HG02759 (cell line): ENCODE data around the gene PSMC3.

Experiments
- ATAC-seq: cut with Tn5 transposase; IDR thresholded peaks from one replicate; pipeline ENCODE4 v1.9.1; 2021; ENCODE audit warnings: mild to moderate bottlenecking, moderate library complexity; ENCODE audit not compliant: unreplicated experiment

PSMC3 gene

DNA sequence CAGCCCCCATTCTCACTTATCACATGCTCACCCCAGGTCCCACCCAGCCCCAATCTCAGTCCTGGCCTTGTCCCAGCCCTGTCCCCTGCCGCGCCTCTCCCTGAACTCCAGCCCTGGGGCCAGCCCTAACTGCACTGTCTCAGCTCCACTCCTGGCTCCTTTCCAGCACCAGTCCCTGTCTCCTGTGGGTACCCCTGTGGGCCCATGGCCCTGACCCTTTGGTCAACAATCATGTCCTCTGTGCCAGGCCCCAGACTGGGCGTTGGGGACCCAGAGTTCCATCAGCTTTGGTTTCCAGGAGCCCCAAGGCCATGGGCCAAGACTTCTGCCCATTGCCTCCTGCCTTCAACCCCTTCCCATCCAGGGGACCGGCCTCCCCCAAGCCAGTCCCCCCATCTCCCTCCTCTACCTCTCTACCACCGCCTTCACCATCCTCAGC lies 48.6 kb downstream of the PSMC3 start:
- peak; percentile 15 for ATAC-seq

- peak; percentile 36 for ATAC-seq
These were observed 49.5 kb downstream of the PSMC3 start for GRCh38 chr11:47376525-47377371.

- ATAC-seq: no peak
These were observed 50.1 kb downstream of the PSMC3 start for GRCh38 chr11:47376107-47376524.

DNA sequence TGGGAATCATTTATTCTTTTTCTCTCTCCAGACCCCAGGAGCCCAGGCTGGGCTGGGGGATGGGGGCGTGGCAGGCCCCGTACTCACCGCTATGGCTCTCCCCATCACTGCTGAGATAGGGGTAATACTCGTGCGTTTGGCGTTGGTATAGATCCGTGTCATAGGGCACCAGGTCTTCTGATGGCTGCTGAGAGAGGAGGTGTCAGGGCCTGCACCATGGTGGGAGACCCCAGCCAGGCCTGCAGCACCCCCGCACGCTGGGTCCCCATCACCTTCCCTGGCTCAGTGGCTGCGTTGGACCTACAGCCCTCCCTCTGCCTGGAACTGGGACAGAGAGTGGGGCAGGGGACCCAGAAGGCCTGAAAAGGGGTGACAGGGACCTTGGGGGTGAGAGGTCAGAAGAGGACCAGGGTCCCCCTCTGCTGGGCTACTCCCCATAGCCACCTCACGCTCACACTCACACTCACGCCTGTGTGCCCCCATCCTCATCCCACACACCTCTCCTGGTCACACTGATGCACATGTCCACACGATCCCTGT lies 50.6 kb downstream of the PSMC3 start:
- ATAC-seq: no peak

- ATAC-seq: no peak
These were observed 51.2 kb downstream of the PSMC3 start for GRCh38 chr11:47375020-47375419.

DNA sequence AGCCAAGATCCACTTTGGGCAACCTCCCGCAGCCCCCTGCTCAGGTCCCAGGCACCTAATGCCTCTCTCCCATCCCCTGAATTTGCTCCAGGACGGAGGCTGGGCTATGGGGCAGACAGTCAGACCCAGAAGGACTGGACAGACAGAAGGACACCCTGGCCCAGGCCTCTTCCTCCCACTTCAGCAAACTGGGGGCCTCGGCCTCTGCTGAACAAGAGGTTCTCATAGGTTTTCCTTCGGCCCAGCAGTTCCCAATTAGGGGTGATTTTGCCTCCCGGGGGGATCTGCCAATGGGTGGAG lies 51.6 kb downstream of the PSMC3 start:
- no peak for ATAC-seq

- peak; percentile 35 for ATAC-seq
These were observed 52.1 kb downstream of the PSMC3 start for GRCh38 chr11:47373876-47374719.

- ATAC-seq: no peak
These were observed 53.8 kb downstream of the PSMC3 start for GRCh38 chr11:47372422-47372821.

DNA sequence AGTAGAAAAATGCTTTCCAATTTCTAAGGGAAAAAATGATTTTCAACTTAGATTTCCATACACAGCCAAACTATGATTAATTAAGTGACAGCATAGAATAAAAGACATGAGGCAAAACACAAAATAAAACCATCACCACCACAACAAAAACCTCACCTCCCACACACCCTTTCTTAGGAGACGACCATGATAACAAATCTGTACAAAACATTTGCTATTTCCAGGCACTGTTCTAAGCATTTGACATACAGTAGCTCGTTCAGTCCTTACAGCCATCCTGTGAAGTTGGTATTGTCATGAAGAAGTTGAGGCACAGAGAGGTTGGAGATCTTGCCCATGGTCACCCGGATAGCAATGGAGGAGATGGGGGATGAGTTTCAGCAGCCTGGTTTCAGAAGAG lies 56.6 kb downstream of the PSMC3 start:
- no peak for ATAC-seq
